Prostate gland (tissue), 2 donors: Measurements from ENCODE around the gene LY86. TPM values are rescaled to one million over a fixed set of nuclear protein-coding genes. Genes with fewer than 3 reads are reported as not detected.

Experiments
- DNase-seq: peaks from one replicate; pipeline ENCODE4 v3.0.0-alpha.2; 2019; ENCODE audit warnings: low spot score
- H3K27ac ChIP-seq, 2 donors: fragments of 200-600 bp; sonication (generic); 2 replicates each; pipeline ENCODE4 v1.5.1; 2017 to 2019
- H3K27me3 ChIP-seq: fragments of 200-600 bp; sonication (generic); replicated peaks from 2 replicates; pipeline ENCODE4 v1.5.1; 2019; ENCODE audit not compliant: insufficient read depth
- H3K36me3 ChIP-seq, 2 donors: fragments of 200-600 bp; sonication (generic); 1 replicate in 1 of 2; 2 replicates in 1 of 2; pipeline versions ENCODE4 v1.5.1 to v1.8.1; 2017 to 2019
- H3K4me1 ChIP-seq: fragments of 200-600 bp; sonication (generic); replicated peaks from 2 replicates; pipeline ENCODE4 v1.5.1; 2019
- H3K4me3 ChIP-seq, 2 donors: fragments of 200-600 bp; sonication (generic); 2 replicates each; pipeline ENCODE4 v1.5.1; 2017 to 2019
- H3K9me3 ChIP-seq: fragments of 200-600 bp; sonication (generic); 2 replicates; pipeline ENCODE4 v1.5.1; 2017
- POLR2A ChIP-seq: fragments of 450-650 bp; IDR thresholded peaks from one replicate; pipeline ENCODE4 v1.6.1; 2016; ENCODE audit warnings: antibody characterized with exemption, mild to moderate bottlenecking
- POLR2AphosphoS5 ChIP-seq: sonication (generic); formaldehyde crosslinking; IDR thresholded peaks from one replicate; pipeline ENCODE4 v1.6.1; 2017; ENCODE audit warnings: antibody characterized with exemption
- WGBS: methylation state at CpG from one replicate; pipeline ENCODE4 v1.1.5; 2018; 5-methylcytosine and 5-hydroxymethylcytosine counted together
- intact Hi-C: fragments of 100-400 bp; cut with DNase I; formaldehyde crosslinking; loops from one replicate; pipeline ENCODE4 v1.14.2; 2022
- total RNA-seq, 2 donors: library from RNA; depleted of rRNA; stranded (reverse); fragments of >200 nt; gene quantifications; one replicate each; pipeline ENCODE4 v1.1.0, GENCODE V29; 2016
- TF ChIP-seq, protein P1 (sequence below), 4 experiments: fragments of 200-600 bp in 2 of 4; fragments of 450-650 bp in 2 of 4; sonication (generic) in 2 of 4; IDR thresholded peaks; 1 replicate in 3 of 4; 2 replicates in 1 of 4; pipeline ENCODE4 v1.5.1; 2016 to 2019; ENCODE audit warnings: antibody characterized with exemption in 4 of 4, mild to moderate bottlenecking in 2 of 4, moderate library complexity in 2 of 4

The LY86 gene
- total RNA-seq, 2 donors from 2014 or later: 1.5 to 7.0 TPM

DNA sequence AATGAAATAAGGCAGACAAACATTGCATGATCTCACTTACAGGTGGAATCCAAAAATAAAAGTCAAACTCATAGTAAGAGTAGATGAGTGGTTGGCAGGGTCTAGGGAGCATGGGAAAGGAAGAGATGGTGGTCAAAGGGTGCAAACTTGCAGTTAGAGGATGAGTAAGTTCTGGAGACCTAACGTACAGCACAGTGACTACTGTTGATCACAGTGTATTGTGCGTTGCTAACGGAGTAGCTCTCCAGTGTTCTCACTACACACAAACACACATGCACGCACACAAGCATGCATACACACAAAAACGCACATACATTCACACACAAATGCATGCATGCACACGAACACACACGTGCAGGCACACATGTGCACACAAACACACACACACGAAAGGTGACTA lies 54.9 kb downstream of the LY86 start:
- Histone ChIP-seq H3K4me3 (no peak overlapping the region), H3K27me3 (no peaks in the 10 kb centered on the region), H3K27ac (no peak overlapping the region), H3K4me1 (no peaks in the 10 kb centered on the region), H3K9me3 (no peaks in the 10 kb centered on the region), H3K36me3 (no peaks in the 10 kb centered on the region)
- no peak for TF ChIP-seq POLR2AphosphoS5
- TF ChIP-seq, protein P1, sequence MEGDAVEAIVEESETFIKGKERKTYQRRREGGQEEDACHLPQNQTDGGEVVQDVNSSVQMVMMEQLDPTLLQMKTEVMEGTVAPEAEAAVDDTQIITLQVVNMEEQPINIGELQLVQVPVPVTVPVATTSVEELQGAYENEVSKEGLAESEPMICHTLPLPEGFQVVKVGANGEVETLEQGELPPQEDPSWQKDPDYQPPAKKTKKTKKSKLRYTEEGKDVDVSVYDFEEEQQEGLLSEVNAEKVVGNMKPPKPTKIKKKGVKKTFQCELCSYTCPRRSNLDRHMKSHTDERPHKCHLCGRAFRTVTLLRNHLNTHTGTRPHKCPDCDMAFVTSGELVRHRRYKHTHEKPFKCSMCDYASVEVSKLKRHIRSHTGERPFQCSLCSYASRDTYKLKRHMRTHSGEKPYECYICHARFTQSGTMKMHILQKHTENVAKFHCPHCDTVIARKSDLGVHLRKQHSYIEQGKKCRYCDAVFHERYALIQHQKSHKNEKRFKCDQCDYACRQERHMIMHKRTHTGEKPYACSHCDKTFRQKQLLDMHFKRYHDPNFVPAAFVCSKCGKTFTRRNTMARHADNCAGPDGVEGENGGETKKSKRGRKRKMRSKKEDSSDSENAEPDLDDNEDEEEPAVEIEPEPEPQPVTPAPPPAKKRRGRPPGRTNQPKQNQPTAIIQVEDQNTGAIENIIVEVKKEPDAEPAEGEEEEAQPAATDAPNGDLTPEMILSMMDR (IDR thresholded peaks at IDR 0.05): no peak
- TF ChIP-seq POLR2A: no peak
- intact Hi-C loops: no loop called here
- no peak for DNase-seq
- 98% methylated on average over 8 of the region's 8 CpGs for WGBS

DNA sequence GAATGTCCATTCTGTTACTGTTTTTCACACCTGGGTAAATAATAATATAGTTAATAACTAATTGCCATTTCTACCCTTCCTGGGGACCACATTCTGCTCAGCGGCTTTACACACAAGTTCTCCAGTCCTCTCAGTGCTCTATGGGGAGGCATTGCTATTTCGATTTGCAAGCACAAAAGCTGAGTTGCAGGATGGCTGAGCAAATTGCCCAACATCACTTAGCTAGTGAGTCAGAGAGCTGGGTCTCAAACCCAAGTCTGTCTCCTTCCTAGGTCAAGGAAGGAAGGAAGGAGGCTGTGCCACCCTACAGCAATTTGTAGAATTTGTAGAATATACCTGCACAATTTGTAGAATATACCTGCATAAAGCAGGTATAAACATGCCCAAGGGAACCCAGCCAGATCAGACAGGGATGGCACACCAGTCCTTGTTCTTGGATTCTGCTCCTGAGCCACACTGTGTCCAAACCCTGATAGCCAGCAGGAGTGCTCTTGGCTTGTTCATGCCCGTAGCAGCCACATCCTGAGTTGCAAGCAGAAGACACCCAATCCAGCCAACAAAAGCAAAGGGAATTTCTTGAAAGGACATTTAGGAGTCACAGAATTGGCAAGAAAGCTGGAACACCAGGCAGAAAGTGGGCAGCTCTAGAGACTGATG lies 56.9 kb downstream of the LY86 start:
- no peak for DNase-seq
- WGBS: 76% methylated on average over 3 of the region's 3 CpGs
- H3K4me1 ChIP-seq: no peaks in the 10 kb centered on the region

DNA sequence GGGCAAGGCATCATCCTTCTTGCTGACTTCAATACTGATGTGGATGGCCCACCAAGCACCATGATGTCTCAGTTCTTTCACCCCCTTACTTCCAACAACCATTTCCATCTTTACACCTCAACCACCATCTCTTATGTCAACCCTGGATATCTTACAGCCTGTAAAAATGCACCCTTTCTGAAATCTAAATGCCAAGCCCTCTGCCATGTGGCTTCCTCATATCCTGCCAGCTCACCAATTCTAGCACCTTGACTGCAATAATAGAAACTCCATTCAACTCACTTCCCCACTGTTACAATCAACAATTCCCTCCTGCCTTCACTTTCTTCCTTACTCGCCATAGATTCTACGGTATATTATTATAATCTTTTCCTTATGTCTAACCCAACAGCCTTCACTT lies 57.9 kb downstream of the LY86 start:
- Histone ChIP-seq H3K4me3 (no peak overlapping the region), H3K9me3 (no peaks in the 10 kb centered on the region), H3K4me1 (no peaks in the 10 kb centered on the region), H3K36me3 (no peaks in the 10 kb centered on the region), H3K27ac (no peak overlapping the region), H3K27me3 (no peaks in the 10 kb centered on the region)
- TF ChIP-seq POLR2A: no peak
- TF ChIP-seq POLR2AphosphoS5: no peak
- TF ChIP-seq, protein P1 (IDR thresholded peaks at IDR 0.05): no peak
- 97% methylated on average over 2 of the region's 2 CpGs for WGBS
- DNase-seq: no peak
- intact Hi-C loops: no loop called here

More for the DNA sequence above, 56.9 kb downstream of the LY86 start:
- Histone ChIP-seq H3K27me3 (no peaks in the 10 kb centered on the region), H3K9me3 (no peaks in the 10 kb centered on the region), H3K27ac (no peak overlapping the region), H3K4me3 (no peak overlapping the region), H3K36me3 (no peaks in the 10 kb centered on the region)
- no peak for TF ChIP-seq POLR2A
- TF ChIP-seq, protein P1 (IDR thresholded peaks at IDR 0.05): no peak
- no peak for TF ChIP-seq POLR2AphosphoS5
- intact Hi-C loops: no loop called here

DNA sequence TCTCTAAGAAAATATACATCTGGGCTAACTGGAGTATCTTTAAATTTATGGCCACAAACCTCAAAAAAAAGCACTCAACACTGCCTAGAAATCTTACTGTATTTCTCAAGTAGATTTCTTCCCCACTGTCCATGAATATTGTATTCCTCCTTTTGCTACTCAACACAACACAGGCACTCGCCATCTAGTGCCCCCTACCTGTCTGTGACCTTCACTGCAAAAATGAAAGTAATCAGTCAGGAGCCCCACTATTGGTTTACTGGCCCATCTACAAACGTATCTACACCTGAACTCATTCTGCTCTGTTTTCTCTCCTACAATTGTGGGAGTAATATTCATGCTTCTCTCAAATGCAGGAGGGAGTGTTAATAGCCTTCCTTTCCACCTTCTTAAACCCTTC lies 58.3 kb downstream of the LY86 start:
- Histone ChIP-seq H3K27ac (no peak overlapping the region), H3K36me3 (no peaks in the 10 kb centered on the region), H3K27me3 (no peaks in the 10 kb centered on the region), H3K4me1 (no peaks in the 10 kb centered on the region), H3K4me3 (no peak overlapping the region), H3K9me3 (no peaks in the 10 kb centered on the region)
- no peak for DNase-seq
- intact Hi-C loops: no loop called here
- TF ChIP-seq POLR2AphosphoS5 (no peak), POLR2A (no peak)
- TF ChIP-seq, protein P1 (IDR thresholded peaks at IDR 0.05): no peak
- 67% methylated on average over 2 of the region's 2 CpGs for WGBS

DNA sequence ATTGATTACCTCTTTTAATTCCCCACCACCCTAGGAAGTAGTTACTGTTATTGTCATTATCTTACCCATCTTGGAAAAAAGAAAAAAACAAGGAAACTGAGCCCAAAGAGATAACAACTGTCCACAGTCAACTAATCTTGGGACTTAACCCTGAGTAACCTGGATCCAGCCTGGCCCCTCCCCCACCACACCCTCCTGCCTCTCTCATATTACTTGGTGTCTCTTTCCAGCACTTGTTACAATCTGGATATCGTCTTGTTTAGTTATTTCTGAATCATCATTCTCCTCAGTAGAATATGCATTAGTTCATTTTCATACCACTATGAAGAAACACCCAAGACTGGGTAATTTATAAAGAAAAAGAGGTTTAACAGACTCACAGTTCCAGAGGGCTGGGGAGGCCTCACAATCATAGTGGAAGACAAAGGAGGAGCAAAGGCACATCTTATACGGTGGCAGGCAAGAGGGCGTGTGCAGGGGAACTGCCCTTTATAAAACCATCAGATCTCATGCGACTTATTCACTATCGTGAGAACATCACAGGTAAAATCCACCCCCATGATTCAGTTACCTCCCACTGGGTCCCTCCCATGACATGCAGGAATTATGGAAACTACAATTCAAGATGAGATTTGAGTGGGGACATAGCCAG lies 60.3 kb downstream of the LY86 start:
- 78% methylated on average over 5 of the region's 5 CpGs for WGBS
- intact Hi-C loops: no loop called here
- no peaks in the 10 kb centered on the region for H3K4me1 ChIP-seq

More for the DNA sequence above, 60.3 kb downstream of the LY86 start:
- H3K36me3 ChIP-seq: no peaks in the 10 kb centered on the region
- H3K4me3 ChIP-seq: no peak overlapping the region
- no peaks in the 10 kb centered on the region for H3K27me3 ChIP-seq
- H3K27ac ChIP-seq: no peak overlapping the region
- H3K9me3 ChIP-seq: no peaks in the 10 kb centered on the region
- no peak for TF ChIP-seq POLR2AphosphoS5
- TF ChIP-seq, protein P1 (IDR thresholded peaks at IDR 0.05): no peak
- no peak for TF ChIP-seq POLR2A
- DNase-seq: no peak
